SU-DHL-6 (cell line): Measurements from ENCODE around the gene CANT1.

Experiments used
- EZH2phosphoT487 ChIP-seq: fragments of 200-600 bp; sonication (generic), shearing (Covaris generic); conservative IDR thresholded peaks from 2 replicates; pipeline ENCODE4 v1.6.1; 2018; ENCODE audit warnings: mild to moderate bottlenecking, antibody characterized with exemption, low read length, moderate library complexity, mixed read lengths
- TF ChIP-seq, protein P1 (sequence below): fragments of 200-600 bp; sonication (generic); IDR thresholded peaks from one replicate; pipeline ENCODE4 v1.5.1; 2017; ENCODE audit warnings: antibody characterized with exemption, mild to moderate bottlenecking, low read length, moderate library complexity; ENCODE audit not compliant: insufficient read depth, poor library complexity, severe bottlenecking

DNA sequence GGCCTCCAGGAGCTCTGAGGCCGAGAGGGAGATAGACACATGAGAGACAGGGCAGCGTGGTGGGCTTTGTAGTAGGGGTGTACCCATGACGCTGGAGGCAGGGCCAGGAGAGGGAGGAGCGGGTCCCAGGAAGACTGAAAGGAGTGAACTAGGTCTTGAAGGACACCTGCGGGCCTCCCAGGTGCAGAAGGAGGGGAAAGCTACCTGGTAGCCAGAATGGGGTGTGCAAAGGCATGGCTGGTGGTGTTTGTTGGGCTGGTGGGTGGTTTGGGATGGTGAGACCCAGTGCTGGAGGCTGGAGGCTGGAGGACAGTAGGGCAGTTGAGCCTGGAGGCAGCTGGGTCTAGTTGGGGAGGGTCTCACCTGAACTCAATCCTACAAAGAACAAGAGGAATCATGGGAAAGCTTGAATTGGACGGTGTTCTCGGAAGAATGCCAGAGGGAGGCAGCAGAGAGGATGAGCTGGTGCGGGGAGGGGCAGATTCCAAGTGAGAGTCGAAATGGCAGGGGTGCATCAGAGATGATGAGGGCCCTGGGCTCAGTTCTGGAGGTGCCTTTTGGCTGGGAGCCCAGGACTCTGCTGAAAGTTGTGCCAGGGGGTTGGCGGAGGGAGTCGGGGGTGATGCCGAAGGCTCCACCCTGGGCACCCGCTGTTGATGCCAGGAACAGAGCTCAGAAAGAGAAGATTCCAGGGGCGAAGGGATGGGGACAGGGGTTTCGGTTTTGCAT lies 35.6 kb upstream of the CANT1 start:
- TF ChIP-seq, protein P1, sequence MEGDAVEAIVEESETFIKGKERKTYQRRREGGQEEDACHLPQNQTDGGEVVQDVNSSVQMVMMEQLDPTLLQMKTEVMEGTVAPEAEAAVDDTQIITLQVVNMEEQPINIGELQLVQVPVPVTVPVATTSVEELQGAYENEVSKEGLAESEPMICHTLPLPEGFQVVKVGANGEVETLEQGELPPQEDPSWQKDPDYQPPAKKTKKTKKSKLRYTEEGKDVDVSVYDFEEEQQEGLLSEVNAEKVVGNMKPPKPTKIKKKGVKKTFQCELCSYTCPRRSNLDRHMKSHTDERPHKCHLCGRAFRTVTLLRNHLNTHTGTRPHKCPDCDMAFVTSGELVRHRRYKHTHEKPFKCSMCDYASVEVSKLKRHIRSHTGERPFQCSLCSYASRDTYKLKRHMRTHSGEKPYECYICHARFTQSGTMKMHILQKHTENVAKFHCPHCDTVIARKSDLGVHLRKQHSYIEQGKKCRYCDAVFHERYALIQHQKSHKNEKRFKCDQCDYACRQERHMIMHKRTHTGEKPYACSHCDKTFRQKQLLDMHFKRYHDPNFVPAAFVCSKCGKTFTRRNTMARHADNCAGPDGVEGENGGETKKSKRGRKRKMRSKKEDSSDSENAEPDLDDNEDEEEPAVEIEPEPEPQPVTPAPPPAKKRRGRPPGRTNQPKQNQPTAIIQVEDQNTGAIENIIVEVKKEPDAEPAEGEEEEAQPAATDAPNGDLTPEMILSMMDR: no peak
- TF ChIP-seq EZH2phosphoT487: no peak
